IPS-18a (cell line): Measurements from ENCODE around the gene C7orf25.
A peak's percentile ranks its signal among the peaks of the same experiment; 100 is the strongest.

Experiments used
- H3K27ac ChIP-seq: one replicate; pipeline ENCODE4 v1.5.1; 2013; ENCODE audit warnings: low read length
- H3K27me3 ChIP-seq: one replicate; pipeline ENCODE4 v1.6.1; 2013; ENCODE audit warnings: mild to moderate bottlenecking, low read length; ENCODE audit not compliant: control insufficient read depth, insufficient read depth
- H3K36me3 ChIP-seq: one replicate; pipeline ENCODE4 v1.6.1; 2013; ENCODE audit warnings: low read depth, low read length; ENCODE audit not compliant: control insufficient read depth
- H3K4me1 ChIP-seq: one replicate; pipeline ENCODE4 v1.6.1; 2013; ENCODE audit warnings: low read depth, low read length; ENCODE audit not compliant: control insufficient read depth
- H3K4me3 ChIP-seq: one replicate; pipeline ENCODE4 v1.5.1; 2013; ENCODE audit warnings: low read length
- H3K9ac ChIP-seq: one replicate; pipeline ENCODE4 v1.6.1; 2013; ENCODE audit warnings: mild to moderate bottlenecking, low read length, moderate library complexity
- H3K9me3 ChIP-seq: one replicate; pipeline ENCODE4 v1.6.1; 2013; ENCODE audit warnings: low read depth, low read length; ENCODE audit not compliant: control insufficient read depth

C7orf25 gene

DNA sequence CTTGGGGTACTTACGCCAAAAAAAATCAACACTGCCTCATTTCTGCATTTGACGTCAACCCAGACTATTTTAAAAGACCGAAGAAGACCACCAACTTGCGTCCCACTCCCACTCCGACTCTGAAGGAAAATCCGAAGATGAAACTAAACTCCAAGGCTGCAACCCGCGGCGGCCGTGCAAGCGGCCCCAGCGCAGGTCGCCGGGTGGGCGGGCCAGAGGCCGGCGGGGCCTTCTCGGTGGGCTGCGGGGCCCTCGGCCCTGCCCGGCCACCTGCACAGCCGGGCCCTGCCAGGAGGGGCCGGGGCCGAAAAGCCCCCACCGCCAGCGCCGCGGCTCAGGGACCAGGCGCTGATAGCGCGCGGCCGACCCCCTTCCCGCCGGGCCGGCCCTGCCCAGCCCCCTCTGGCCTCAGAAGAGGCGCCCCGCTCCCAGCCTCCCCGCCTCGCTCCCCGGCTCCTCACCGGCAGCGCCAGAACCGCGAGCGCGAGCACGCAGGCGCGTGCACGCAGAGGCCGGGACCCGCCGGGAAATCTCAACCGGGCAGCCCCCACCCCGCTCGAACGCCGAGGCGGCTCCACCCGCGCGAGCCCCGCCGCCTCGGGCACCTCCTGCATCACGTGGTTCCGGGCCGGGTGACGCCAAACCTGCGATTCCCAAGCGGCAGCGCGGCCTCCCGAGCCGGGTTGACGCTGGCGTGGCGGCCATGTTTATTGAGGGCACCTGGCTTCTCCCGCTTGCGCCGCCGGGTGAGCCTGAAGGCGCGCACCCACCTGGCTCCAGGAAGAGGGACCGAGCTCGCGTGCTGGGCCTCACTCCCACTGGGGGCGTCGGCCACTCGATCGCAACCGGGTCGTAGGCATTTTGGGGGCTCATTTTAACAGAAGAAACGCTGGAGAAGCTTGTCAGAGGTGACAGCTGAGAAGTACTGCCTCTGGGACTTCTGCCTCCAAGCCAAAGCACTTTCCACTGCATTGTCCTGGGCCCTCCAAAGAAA lies at the start of gene C7orf25:
Gene C7orf25 (minus strand): TSS at position 617 of the 994 bp plus-strand sequence. CDS start 1,170 bp downstream, outside the sequence.
- Histone ChIP-seq H3K36me3 (peaks cover 23% of the 10 kb centered on the region), H3K27me3 (no peaks in the 10 kb centered on the region), H3K9ac (peak within 1 kb of the TSS; percentile 74), H3K27ac (peak within 1 kb of the TSS; percentile 41), H3K4me1 (peaks cover 18% of the 10 kb centered on the region), H3K4me3 (peak within 1 kb of the TSS; percentile 90), H3K9me3 (no peaks in the 10 kb centered on the region)

DNA sequence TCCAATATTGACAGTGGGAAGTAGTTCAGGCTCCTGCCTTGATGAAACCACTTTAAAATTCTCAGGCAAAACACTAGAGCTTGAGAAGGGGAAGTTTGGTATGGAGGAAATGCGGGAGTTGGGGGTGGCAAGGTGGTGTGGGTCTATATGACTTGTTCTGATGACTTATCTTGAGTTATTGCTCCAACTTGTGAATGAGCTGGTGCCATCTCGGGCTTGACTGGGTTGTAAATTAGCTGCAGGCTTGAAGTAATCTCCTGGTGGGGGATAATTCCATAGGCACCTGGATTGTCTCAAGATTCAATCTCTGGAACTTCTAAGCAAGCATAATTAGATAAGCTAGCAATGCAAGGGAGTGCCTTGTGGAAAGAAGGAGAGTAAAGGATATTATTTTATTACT lies 49.3 kb upstream of the C7orf25 start:
- Histone ChIP-seq H3K4me1 (peaks cover 8% of the 10 kb centered on the region), H3K9me3 (peaks cover 12% of the 10 kb centered on the region), H3K36me3 (no peaks in the 10 kb centered on the region), H3K27me3 (no peaks in the 10 kb centered on the region), H3K9ac (no peak overlapping the region), H3K4me3 (no peak overlapping the region), H3K27ac (no peak overlapping the region)

DNA sequence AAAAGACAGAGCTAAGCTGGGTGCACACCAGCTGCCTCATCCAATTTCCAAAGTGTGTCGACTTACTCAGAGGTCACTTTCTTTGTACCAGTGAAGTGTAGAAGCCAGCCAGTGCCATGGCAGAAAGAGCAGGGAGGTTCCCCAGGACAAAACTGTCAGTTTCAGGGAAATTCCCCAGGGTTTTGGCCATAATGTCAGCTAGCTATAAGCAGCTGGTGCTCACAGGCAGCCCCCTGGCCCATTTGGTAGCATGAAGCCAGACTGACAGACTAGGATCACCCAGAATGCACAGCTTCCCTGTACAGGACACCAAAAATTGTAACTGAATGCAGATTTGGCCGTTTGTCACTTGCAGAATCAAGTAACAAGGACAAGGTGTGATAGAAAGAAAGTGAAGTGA lies 48.9 kb upstream of the C7orf25 start:
- Histone ChIP-seq H3K27ac (no peak overlapping the region), H3K4me1 (peaks cover 8% of the 10 kb centered on the region), H3K9ac (no peak overlapping the region), H3K4me3 (no peak overlapping the region), H3K27me3 (no peaks in the 10 kb centered on the region), H3K36me3 (no peaks in the 10 kb centered on the region), H3K9me3 (peaks cover 13% of the 10 kb centered on the region)

DNA sequence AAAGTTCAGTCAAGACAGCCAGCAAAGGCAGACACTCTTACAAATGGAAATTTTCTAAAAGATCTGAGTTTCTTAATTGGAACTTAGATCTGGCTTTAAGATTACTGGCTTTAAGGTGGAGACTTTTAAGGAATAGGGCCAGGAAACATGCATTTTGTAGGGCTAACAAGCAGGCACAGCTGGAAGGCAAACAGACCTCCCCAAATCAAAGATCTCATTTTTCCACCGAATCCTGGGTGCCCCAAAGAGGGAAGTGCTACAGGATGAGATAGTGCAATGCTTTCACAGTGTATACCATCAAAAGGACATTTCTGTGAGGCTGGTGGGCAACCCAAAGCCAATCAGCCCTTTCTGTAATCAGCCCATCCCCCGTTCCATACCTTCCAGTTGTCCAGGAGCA lies 47.7 kb upstream of the C7orf25 start:
- no peaks in the 10 kb centered on the region for H3K4me1 ChIP-seq
- H3K4me3 ChIP-seq: no peak overlapping the region
- H3K9me3 ChIP-seq: peaks cover 17% of the 10 kb centered on the region
- H3K9ac ChIP-seq: no peak overlapping the region
- H3K27me3 ChIP-seq: no peaks in the 10 kb centered on the region
- no peak overlapping the region for H3K27ac ChIP-seq
- H3K36me3 ChIP-seq: no peaks in the 10 kb centered on the region

DNA sequence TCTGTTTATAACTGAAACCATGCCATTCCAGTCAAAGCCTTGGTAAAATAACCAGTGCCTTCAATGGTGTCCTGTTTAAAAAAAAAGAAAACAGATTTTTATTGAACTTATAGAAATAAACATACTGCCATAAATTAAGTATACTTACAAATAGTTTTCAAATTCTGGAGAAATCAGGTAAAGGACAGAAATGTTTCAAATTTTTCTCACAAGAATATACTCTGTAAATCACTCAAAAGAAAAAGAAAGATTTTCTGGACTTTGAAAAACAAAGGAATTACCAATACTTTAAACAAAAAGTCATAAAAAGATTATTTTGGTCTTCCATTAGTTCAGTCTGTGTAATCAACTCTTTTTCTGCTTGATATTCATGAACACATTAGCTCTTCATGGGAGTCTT lies 44.2 kb upstream of the C7orf25 start:
- Histone ChIP-seq H3K27ac (no peak overlapping the region), H3K4me3 (no peak overlapping the region), H3K9me3 (peaks cover 17% of the 10 kb centered on the region), H3K9ac (no peak overlapping the region), H3K36me3 (no peaks in the 10 kb centered on the region), H3K27me3 (no peaks in the 10 kb centered on the region), H3K4me1 (no peaks in the 10 kb centered on the region)

DNA sequence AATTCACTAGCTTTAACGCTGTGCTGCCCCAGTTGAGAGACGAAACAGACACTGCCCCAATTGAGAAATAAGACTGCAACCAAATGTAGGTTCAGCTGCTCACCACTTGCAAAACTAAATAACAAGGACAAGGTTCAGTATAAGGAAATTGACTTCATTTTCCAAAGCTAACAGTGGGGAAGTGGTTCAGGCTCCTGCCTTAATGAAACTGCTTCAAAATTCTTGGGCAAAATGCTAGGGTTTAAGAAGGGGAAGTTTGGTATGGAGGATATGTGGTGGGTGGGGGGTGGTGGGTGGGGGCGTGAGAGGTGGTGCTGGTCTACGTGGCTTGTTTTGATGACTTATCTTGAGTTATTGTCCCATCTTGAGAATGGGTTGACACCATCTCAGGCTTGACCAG lies 42.1 kb upstream of the C7orf25 start:
- H3K9ac ChIP-seq: no peak overlapping the region
- no peaks in the 10 kb centered on the region for H3K36me3 ChIP-seq
- H3K27ac ChIP-seq: no peak overlapping the region
- no peaks in the 10 kb centered on the region for H3K4me1 ChIP-seq
- no peak overlapping the region for H3K4me3 ChIP-seq
- no peaks in the 10 kb centered on the region for H3K27me3 ChIP-seq
- H3K9me3 ChIP-seq: peaks cover 11% of the 10 kb centered on the region

DNA sequence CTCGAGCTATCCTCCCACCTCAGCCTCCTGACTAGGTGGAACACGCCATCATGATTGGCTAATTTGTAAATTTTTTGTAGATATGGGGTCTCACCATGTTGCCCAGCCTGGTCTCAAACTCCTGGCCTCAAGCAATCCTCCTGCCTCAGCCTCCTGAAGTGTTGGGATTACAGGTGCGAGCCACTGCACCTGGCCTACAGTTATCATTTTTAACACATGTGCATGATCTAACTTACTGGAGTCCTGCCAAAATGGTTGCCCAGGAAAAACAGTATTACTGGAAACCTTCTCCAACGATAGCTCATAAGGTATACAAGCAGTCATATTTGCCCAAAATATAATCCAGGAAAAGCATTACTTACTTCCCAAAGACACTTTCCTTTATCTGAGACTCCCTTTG lies 40.5 kb upstream of the C7orf25 start:
- Histone ChIP-seq H3K27me3 (no peaks in the 10 kb centered on the region), H3K4me3 (no peak overlapping the region), H3K9ac (no peak overlapping the region), H3K27ac (no peak overlapping the region), H3K9me3 (peaks cover 9% of the 10 kb centered on the region), H3K36me3 (no peaks in the 10 kb centered on the region), H3K4me1 (no peaks in the 10 kb centered on the region)

DNA sequence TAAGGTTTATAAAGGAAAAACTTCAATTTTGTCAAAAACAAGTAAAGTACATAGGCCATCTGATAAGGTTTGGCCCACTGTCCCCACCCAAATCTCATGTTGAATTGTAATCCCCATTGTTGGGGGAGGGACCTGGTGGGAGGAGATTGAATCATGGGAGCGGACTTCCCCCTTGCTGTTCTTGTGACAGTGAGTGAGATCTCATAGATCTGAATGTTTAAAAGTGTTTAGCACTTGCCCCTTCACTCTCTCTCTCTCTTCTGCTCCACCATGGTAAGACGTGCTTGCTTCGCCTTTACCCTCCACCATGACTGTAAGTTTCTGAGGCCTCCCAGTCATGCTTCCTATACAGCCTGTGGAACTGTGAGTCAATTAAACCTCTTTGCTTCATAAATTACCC lies 38.5 kb upstream of the C7orf25 start:
- Histone ChIP-seq H3K9ac (no peak overlapping the region), H3K27me3 (no peaks in the 10 kb centered on the region), H3K27ac (no peak overlapping the region), H3K4me3 (no peak overlapping the region), H3K4me1 (no peaks in the 10 kb centered on the region), H3K9me3 (peaks cover under 1% of the 10 kb centered on the region), H3K36me3 (no peaks in the 10 kb centered on the region)

DNA sequence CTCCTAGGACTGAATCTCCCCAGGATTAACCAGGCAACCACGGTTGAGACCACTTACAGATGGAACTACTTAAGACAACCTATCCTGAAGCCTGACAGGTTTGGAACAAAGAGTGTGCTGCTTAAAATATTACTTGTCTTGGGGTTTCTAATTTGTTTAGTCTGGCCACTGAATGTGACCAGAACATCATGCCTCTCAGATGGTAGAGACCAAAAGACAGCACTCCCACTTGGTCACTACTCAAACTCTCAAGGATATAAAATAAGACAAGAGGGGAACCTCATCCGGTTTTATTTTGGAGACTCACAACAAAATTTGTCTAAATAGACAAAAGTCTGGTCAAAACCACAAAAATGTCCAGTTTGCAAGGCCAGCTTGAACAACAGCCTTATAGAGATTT lies 35.7 kb upstream of the C7orf25 start:
- Histone ChIP-seq H3K4me1 (no peaks in the 10 kb centered on the region), H3K27ac (no peak overlapping the region), H3K36me3 (no peaks in the 10 kb centered on the region), H3K27me3 (no peaks in the 10 kb centered on the region), H3K9ac (no peak overlapping the region), H3K4me3 (no peak overlapping the region), H3K9me3 (no peaks in the 10 kb centered on the region)

DNA sequence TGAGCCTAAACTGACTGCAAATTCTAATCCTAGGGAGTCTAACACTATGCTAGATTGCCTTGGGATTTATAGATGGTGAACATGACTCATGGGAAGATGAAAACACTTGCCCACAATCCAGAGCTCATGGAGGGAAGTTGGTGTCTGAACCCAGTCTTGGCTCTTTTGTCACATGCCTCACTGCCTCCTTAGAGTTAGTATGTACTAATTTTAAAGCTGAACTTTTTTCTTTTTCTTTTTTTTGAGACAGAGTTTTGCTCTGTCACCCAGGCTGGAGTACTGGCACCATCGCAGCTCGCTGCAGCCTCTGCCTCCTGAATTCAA lies 34.7 kb upstream of the C7orf25 start:
- H3K9me3 ChIP-seq: no peaks in the 10 kb centered on the region
- no peak overlapping the region for H3K27ac ChIP-seq
- no peaks in the 10 kb centered on the region for H3K36me3 ChIP-seq
- H3K4me3 ChIP-seq: no peak overlapping the region
- H3K9ac ChIP-seq: no peak overlapping the region
- no peaks in the 10 kb centered on the region for H3K27me3 ChIP-seq
- no peaks in the 10 kb centered on the region for H3K4me1 ChIP-seq

DNA sequence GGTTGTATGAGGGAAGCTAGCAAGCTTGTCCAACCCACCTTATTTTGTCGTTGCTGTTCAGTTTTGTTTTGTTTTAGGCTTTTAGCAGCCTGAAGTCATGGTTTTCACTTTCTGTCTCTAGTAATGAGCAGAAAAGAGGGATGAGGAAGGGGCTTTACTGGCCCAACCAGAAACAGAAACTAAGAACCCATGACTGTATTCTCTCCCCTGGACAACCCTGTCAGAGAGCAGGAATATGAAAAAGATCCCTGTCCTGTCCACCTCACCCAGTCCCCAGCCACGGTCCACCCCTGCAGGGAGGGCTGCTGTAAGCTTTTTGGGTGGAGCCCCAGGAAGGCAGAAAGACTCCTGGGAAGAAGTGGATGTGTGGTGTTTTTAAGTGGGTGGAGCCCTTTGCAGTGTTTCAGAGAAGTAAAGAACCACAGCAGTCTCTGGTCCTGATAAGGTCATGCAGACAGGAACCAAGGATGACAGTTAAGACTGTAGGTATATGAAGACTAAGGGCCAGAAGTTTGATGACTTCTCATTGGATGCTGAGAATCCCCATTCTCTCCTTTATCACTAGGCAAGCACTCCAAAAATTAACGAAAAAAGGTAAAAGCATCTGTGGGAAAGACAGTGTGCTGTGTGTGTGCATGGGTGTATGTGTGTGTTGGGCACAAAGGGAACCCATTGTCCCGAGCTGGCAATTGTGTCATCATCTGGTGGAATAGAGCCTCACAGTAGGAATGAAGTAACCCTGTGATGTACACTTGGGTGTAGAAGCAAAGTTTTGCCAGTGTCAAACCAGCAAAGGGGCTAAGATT lies 34.2 kb upstream of the C7orf25 start:
- H3K9ac ChIP-seq: no peak overlapping the region
- H3K4me3 ChIP-seq: no peak overlapping the region
- no peaks in the 10 kb centered on the region for H3K9me3 ChIP-seq
- no peak overlapping the region for H3K27ac ChIP-seq
- H3K36me3 ChIP-seq: no peaks in the 10 kb centered on the region
- no peaks in the 10 kb centered on the region for H3K4me1 ChIP-seq
- no peaks in the 10 kb centered on the region for H3K27me3 ChIP-seq
